ENCODE measurements around the gene OGFOD1.
A peak's percentile ranks its signal among the peaks of the same experiment; 100 is the strongest.

The OGFOD1 gene

DNA sequence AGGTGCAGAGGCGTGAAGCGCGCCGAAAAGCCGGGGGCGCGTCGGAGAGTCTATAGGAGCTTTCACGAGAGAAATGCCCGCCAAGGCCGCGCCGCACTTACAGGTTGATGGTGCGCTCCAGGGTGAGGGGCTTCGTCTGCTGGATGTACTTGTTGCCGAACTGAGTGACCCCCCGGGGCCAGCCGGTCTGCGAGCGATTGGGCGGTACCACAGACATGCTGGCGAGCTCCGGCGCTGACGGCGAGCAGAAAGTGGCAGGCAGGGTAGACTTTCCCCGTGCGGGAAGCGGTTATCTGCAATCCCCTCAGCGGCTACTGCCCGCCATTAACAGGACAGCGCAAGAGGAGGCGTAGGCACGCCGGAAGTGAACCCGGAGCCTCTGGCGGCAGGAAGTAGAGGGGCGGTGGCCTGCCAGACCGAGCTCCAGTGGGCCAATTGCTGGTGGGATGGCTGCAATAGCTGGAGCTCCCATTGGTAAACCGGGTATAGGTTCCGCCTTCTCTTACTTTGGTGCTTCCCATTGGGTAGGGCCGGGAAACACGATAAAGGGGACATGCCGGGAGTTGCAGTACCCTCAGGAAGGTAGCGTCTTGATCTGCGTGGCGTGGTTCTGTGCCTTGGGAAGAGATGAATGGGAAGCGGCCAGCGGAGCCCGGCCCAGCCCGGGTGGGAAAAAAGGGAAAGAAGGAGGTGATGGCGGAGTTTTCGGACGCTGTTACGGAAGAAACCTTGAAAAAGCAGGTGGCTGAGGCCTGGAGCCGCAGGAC, at the start of gene OGFOD1, which contains the start of gene NUDT21:
OGFOD1 (plus strand) TSS at position 569 of the 767 bp plus-strand sequence; CDS start at position 628, 59 bp downstream.
NUDT21 (minus strand) TSS at position 347 of the 767 bp plus-strand sequence; CDS start at position 217, 130 bp downstream.
- CTCF ChIA-PET: interaction anchor here (1.0 to 1.2 kb wide), 2 partner anchors 16 to 119 kb away, joined by 3 to 4 read pairs; no protein-coding TSS in a partner anchor
- POLR2A ChIA-PET: interaction anchor here (1.0 to 1.4 kb wide), 4 partner anchors 9 to 155 kb away, joined by 3 to 9 read pairs (median 4); no protein-coding TSS in a partner anchor
- TF ChIP-seq, protein P1, sequence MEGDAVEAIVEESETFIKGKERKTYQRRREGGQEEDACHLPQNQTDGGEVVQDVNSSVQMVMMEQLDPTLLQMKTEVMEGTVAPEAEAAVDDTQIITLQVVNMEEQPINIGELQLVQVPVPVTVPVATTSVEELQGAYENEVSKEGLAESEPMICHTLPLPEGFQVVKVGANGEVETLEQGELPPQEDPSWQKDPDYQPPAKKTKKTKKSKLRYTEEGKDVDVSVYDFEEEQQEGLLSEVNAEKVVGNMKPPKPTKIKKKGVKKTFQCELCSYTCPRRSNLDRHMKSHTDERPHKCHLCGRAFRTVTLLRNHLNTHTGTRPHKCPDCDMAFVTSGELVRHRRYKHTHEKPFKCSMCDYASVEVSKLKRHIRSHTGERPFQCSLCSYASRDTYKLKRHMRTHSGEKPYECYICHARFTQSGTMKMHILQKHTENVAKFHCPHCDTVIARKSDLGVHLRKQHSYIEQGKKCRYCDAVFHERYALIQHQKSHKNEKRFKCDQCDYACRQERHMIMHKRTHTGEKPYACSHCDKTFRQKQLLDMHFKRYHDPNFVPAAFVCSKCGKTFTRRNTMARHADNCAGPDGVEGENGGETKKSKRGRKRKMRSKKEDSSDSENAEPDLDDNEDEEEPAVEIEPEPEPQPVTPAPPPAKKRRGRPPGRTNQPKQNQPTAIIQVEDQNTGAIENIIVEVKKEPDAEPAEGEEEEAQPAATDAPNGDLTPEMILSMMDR (IDR thresholded peaks at IDR 0.05; ENCODE audit: insufficient read depth, low read length, missing control alignments): no peak
- peak; percentile 86 for DNase-seq (ENCODE audit: low read depth, low spot score)
- H3K4me3 ChIP-seq (ENCODE audit: low read depth, low read length): peak within 1 kb of the TSS; percentile 90

DNA sequence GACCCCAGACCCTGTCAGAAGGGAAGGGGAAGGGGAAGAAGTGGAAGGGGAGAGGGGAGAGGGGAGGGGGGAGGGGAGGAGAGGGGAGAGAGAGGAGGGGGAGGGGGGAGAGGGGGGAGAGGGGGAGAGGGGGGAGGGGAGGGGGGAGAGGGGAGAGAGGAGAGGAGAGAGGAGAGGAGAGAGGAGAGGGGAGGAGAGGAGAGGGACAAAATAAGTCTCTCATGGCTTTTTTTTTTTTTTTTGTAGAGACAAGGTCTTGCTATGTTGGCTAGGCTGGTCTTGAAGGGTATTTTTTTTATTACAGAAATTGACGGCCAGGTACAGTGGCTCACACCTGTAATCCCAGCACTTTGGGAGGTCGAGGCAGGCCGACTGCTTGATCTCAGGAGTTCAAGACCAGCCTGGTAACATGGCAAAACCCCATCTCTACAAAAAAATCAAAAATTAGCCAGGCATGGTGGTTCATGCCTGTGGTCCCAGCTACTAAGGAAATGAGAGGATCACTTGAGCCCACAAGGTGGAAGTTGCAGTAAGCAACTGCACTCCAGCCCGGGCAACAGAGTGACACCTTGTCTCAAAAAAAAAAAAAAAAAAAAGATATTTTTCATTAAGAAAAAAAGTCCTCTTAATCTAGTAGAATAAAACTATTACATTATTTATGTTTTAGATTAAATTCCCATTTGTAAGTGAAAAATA, 45.2 kb upstream of the OGFOD1 start:
- ChIA-PET POLR2A (no interaction called here), CTCF (no interaction called here)
- H3K4me3 ChIP-seq (ENCODE audit: low read depth, low read length): no peak overlapping the region
- TF ChIP-seq, protein P1 (IDR thresholded peaks at IDR 0.05; ENCODE audit: insufficient read depth, low read length, missing control alignments): no peak
- DNase-seq (ENCODE audit: low read depth, low spot score): no peak

DNA sequence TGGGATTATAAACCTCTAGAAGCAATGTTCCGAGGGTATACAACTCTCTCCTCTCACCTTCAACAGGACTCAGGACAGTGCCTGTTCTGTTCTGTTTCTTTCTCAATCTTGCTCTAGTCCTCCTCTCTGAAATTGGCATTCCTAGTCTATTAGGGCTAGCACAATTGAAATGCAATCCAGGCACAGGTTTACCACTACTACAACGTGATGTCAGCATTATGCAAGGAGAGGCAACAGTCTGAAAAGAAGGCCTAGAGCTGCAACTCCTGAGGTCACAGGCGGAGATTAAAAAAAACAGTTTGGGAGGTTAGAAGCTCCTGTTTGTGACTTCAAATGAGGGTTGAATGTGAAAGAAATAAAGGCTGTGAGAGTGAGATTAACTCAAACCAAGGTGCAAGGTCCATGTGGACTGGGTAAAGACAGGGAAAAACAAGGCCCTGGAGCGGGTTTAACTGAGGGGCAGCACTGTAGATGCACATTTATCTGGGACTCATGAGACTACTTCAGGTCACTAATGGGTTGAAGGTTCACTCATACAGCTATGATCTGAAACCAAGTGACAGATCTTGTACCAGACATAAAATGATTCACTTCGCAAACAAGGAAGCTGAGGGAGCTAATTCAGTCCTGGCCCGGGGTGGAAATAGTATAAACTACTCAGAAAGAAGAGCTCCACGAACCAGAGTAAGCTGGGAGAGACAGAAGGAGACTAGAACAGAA, 42.8 kb upstream of the OGFOD1 start:
- ChIA-PET CTCF (interaction anchor here (0.8 to 1.5 kb wide), 2 partner anchors 16 to 105 kb away, joined by 3 read pairs; partner anchors contain the start of gene AMFR), POLR2A (no interaction called here)
- H3K4me3 ChIP-seq (ENCODE audit: low read depth, low read length): no peak overlapping the region
- DNase-seq (ENCODE audit: low read depth, low spot score): no peak
- TF ChIP-seq, protein P1 (IDR thresholded peaks at IDR 0.05; ENCODE audit: insufficient read depth, low read length, missing control alignments): no peak

DNA sequence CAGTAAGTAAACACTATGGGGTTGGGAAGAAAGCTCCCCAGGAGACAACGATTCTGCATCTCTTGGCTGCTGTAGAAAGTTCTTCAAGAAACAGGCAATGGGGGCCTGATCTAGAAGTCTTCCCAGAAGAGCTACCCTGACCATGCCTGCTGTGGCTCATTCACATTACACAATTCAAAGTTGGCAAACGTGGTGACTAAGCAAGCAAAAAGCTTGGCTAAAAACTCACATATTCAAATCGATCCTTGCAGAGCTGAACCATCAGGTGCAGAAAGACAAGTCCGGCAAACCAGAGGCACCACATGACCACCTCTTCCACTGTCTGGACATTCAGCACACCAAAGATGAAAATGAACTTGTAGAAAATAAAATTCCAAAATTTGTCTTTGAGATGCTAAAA, 42.2 kb upstream of the OGFOD1 start:
- ChIA-PET CTCF (interaction anchor here (1.0 to 1.5 kb wide), 2 partner anchors 53 to 105 kb away, joined by 3 read pairs; no protein-coding TSS in a partner anchor), POLR2A (no interaction called here)
- TF ChIP-seq, protein P1 (IDR thresholded peaks at IDR 0.05; ENCODE audit: insufficient read depth, low read length, missing control alignments): no peak
- no peak for DNase-seq (ENCODE audit: low read depth, low spot score)
- no peak overlapping the region for H3K4me3 ChIP-seq (ENCODE audit: low read depth, low read length)

DNA sequence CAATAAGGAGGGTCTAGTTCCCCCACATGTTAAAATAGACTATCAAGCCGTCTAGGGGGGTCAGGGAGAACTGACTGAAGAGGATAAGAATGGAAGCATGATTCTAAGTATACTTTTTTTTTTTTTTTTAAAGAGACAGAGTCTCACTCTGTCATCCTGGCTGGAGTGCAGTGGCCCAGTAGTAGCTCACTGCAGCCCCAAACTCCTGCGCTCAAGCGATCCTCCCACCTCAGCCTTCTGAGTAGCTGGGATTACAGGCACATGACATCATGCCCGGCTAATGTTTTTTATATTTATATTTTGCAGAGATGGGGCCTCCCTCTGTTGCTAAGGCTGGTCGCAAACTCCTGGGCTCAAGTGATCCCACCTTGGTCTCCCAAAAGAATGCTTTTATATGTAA, 40.2 kb upstream of the OGFOD1 start:
- H3K4me3 ChIP-seq (ENCODE audit: low read depth, low read length): no peak overlapping the region
- TF ChIP-seq, protein P1 (IDR thresholded peaks at IDR 0.05; ENCODE audit: insufficient read depth, low read length, missing control alignments): no peak
- ChIA-PET POLR2A (no interaction called here), CTCF (no interaction called here)
- no peak for DNase-seq (ENCODE audit: low read depth, low spot score)
